SK-N-SH treated with all-trans-retinoic acid at 6 μM for 48 hours (cell line): ENCODE data around the gene PCSK2.

Experiments
- ARNTL ChIP-seq: fragments of 450-650 bp; formaldehyde crosslinking; IDR thresholded peaks from 2 replicates; pipeline ENCODE4 v1.5.0; 2020; ENCODE audit warnings: low read depth, mild to moderate bottlenecking, moderate library complexity, borderline replicate concordance
- BACH2 ChIP-seq: fragments of 250-450 bp; sonication (Bioruptor Pico); IDR thresholded peaks from 2 replicates; pipeline ENCODE4 v1.9.0; 2021; ENCODE audit warnings: mild to moderate bottlenecking, borderline replicate concordance
- CSRNP3 ChIP-seq: fragments of 250-450 bp; sonication (Bioruptor Pico); IDR thresholded peaks from 2 replicates; pipeline ENCODE4 v1.5.1; 2021; ENCODE audit warnings: mild to moderate bottlenecking, moderate library complexity
- OSR1 ChIP-seq: fragments of 250-450 bp; sonication (Bioruptor Pico); IDR thresholded peaks from 2 replicates; pipeline ENCODE4 v1.8.0; 2022; ENCODE audit warnings: moderate library complexity, mild to moderate bottlenecking, inconsistent platforms
- RARB ChIP-seq: fragments of 250-450 bp; sonication (Bioruptor Pico); IDR thresholded peaks from 2 replicates; pipeline ENCODE4 v1.8.0; 2021; ENCODE audit warnings: mild to moderate bottlenecking, moderate library complexity
- TCF4 ChIP-seq: fragments of 250-450 bp; sonication (Bioruptor Pico); IDR thresholded peaks from 2 replicates; pipeline ENCODE4 v1.8.0; 2021; ENCODE audit warnings: mild to moderate bottlenecking, moderate library complexity, borderline replicate concordance
- ZC3H10 ChIP-seq: fragments of 250-450 bp; sonication (Bioruptor Pico); IDR thresholded peaks from 2 replicates; pipeline ENCODE4 v1.5.1; 2021; ENCODE audit warnings: mild to moderate bottlenecking, moderate library complexity
- ZFP3 ChIP-seq: fragments of 250-450 bp; sonication (Bioruptor Pico); IDR thresholded peaks from 2 replicates; pipeline ENCODE4 v1.5.0; 2020; ENCODE audit warnings: mild to moderate bottlenecking, moderate library complexity
- ZFP30 ChIP-seq: fragments of 450-650 bp; formaldehyde crosslinking; IDR thresholded peaks from 2 replicates; pipeline ENCODE4 v1.5.0; 2022; ENCODE audit warnings: mild to moderate bottlenecking, moderate library complexity
- ZNF565 ChIP-seq: fragments of 450-650 bp; formaldehyde crosslinking; conservative IDR thresholded peaks from 2 replicates; pipeline ENCODE4 v1.5.0; 2020; ENCODE audit warnings: low read depth, mild to moderate bottlenecking, moderate library complexity
- ZNF8 ChIP-seq: fragments of 450-650 bp; formaldehyde crosslinking; IDR thresholded peaks from 2 replicates; pipeline ENCODE4 v1.5.0; 2020; ENCODE audit warnings: mild to moderate bottlenecking, moderate library complexity
- TF ChIP-seq, protein P1 (sequence below): fragments of 250-450 bp; sonication (Bioruptor Pico); IDR thresholded peaks from 2 replicates; pipeline ENCODE4 v1.8.0; 2020; ENCODE audit warnings: mild to moderate bottlenecking, moderate library complexity, borderline replicate concordance
- TF ChIP-seq, protein P2 (sequence below): fragments of 250-450 bp; sonication (Bioruptor Pico); IDR thresholded peaks from 2 replicates; pipeline ENCODE4 v1.5.0; 2020; ENCODE audit warnings: mild to moderate bottlenecking, moderate library complexity

DNA sequence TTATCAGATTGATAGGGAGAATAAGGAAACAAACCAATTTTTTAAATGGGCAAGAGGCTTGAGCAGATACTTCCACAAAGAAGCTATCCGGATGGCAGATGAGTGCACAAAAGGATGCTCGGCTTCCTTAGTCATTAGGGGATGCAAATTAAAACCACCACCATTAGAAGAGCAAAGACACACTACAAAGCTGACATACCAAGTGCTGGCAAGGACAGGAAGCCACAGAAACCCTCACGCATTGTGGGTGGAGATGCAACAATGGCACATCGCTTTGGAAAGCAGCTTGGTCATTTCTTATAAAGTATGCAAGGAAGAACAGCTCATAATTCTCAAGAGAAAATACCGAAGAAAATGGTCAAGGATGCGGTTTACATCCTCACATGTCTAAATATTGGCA, 284.6 kb downstream of the PCSK2 start:
- TF ChIP-seq ZNF8 (CRISPR knock-in tag) (no peak), ZC3H10 (CRISPR knock-in tag) (no peak), OSR1 (no peak), ZNF565 (CRISPR knock-in tag) (no peak), ARNTL (no peak), RARB (CRISPR knock-in tag) (no peak), BACH2 (no peak), ZFP30 (CRISPR knock-in tag) (no peak), ZFP3 (CRISPR knock-in tag) (no peak), CSRNP3 (CRISPR knock-in tag) (no peak), TCF4 (CRISPR knock-in tag) (no peak)
- TF ChIP-seq, protein P1, sequence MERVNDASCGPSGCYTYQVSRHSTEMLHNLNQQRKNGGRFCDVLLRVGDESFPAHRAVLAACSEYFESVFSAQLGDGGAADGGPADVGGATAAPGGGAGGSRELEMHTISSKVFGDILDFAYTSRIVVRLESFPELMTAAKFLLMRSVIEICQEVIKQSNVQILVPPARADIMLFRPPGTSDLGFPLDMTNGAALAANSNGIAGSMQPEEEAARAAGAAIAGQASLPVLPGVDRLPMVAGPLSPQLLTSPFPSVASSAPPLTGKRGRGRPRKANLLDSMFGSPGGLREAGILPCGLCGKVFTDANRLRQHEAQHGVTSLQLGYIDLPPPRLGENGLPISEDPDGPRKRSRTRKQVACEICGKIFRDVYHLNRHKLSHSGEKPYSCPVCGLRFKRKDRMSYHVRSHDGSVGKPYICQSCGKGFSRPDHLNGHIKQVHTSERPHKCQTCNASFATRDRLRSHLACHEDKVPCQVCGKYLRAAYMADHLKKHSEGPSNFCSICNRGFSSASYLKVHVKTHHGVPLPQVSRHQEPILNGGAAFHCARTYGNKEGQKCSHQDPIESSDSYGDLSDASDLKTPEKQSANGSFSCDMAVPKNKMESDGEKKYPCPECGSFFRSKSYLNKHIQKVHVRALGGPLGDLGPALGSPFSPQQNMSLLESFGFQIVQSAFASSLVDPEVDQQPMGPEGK (CRISPR knock-in tag), result no peak
- TF ChIP-seq, protein P2, sequence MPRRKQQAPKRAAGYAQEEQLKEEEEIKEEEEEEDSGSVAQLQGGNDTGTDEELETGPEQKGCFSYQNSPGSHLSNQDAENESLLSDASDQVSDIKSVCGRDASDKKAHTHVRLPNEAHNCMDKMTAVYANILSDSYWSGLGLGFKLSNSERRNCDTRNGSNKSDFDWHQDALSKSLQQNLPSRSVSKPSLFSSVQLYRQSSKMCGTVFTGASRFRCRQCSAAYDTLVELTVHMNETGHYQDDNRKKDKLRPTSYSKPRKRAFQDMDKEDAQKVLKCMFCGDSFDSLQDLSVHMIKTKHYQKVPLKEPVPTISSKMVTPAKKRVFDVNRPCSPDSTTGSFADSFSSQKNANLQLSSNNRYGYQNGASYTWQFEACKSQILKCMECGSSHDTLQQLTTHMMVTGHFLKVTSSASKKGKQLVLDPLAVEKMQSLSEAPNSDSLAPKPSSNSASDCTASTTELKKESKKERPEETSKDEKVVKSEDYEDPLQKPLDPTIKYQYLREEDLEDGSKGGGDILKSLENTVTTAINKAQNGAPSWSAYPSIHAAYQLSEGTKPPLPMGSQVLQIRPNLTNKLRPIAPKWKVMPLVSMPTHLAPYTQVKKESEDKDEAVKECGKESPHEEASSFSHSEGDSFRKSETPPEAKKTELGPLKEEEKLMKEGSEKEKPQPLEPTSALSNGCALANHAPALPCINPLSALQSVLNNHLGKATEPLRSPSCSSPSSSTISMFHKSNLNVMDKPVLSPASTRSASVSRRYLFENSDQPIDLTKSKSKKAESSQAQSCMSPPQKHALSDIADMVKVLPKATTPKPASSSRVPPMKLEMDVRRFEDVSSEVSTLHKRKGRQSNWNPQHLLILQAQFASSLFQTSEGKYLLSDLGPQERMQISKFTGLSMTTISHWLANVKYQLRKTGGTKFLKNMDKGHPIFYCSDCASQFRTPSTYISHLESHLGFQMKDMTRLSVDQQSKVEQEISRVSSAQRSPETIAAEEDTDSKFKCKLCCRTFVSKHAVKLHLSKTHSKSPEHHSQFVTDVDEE, result no peak
